WTC11 (cell line): ENCODE results near the gene PSD.

Experiments
- ATF3 ChIP-seq: sonication (generic); formaldehyde crosslinking; conservative IDR thresholded peaks from 2 replicates; pipeline ENCODE4 v1.8.1; 2022; ENCODE audit warnings: mild to moderate bottlenecking, missing genetic modification reagents
- CREB1 ChIP-seq: sonication (generic); formaldehyde crosslinking; IDR thresholded peaks from 2 replicates; pipeline ENCODE4 v1.8.0; 2023; ENCODE audit warnings: mild to moderate bottlenecking, missing genetic modification reagents
- CREM ChIP-seq: sonication (generic); formaldehyde crosslinking; IDR thresholded peaks from 2 replicates; pipeline ENCODE4 v1.8.1; 2022; ENCODE audit warnings: mild to moderate bottlenecking, missing genetic modification reagents, moderate library complexity
- CTCF ChIP-seq: fragments of 200-600 bp; IDR thresholded peaks from 2 replicates; pipeline ENCODE4 v1.8.0; 2022; ENCODE audit warnings: antibody characterized with exemption
- FOXJ3 ChIP-seq: sonication (generic); formaldehyde crosslinking; IDR thresholded peaks from 2 replicates; pipeline ENCODE4 v1.9.0; 2021; ENCODE audit warnings: missing genetic modification reagents, mild to moderate bottlenecking, borderline replicate concordance
- FOXP4 ChIP-seq: sonication (generic); formaldehyde crosslinking; IDR thresholded peaks from 2 replicates; pipeline ENCODE4 v1.8.0; 2022; ENCODE audit warnings: mild to moderate bottlenecking, missing genetic modification reagents
- HMGA2 ChIP-seq: fragments of 250-450 bp; sonication (Bioruptor Pico); IDR thresholded peaks from 2 replicates; pipeline ENCODE4 v1.4.0; 2021; ENCODE audit warnings: mild to moderate bottlenecking, moderate library complexity
- MAX ChIP-seq: sonication (generic); formaldehyde crosslinking; IDR thresholded peaks from 2 replicates; pipeline ENCODE4 v1.8.0; 2022; ENCODE audit warnings: mild to moderate bottlenecking, missing genetic modification reagents
- OVOL2 ChIP-seq: fragments of 250-450 bp; sonication (Bioruptor Pico); IDR thresholded peaks from 2 replicates; pipeline ENCODE4 v1.9.0; 2021; ENCODE audit warnings: mild to moderate bottlenecking, borderline replicate concordance
- PRDM15 ChIP-seq: sonication (generic); formaldehyde crosslinking; IDR thresholded peaks from 2 replicates; pipeline ENCODE4 v1.8.0; 2022; ENCODE audit warnings: missing genetic modification reagents
- PREB ChIP-seq: sonication (generic); formaldehyde crosslinking; IDR thresholded peaks from 2 replicates; pipeline ENCODE4 v1.8.1; 2022; ENCODE audit warnings: mild to moderate bottlenecking, missing genetic modification reagents, moderate library complexity, borderline replicate concordance
- ZNF263 ChIP-seq: sonication (generic); formaldehyde crosslinking; IDR thresholded peaks from 2 replicates; pipeline ENCODE4 v1.8.1; 2022; ENCODE audit warnings: low read depth, mild to moderate bottlenecking, moderate library complexity, missing genetic modification reagents
- ZNF423 ChIP-seq: fragments of 250-450 bp; sonication (Bioruptor Pico); IDR thresholded peaks from 2 replicates; pipeline ENCODE4 v2.1.2; 2022; ENCODE audit warnings: mild to moderate bottlenecking, moderate library complexity
- ZNF532 ChIP-seq: fragments of 250-450 bp; sonication (Bioruptor Pico); IDR thresholded peaks from 2 replicates; pipeline ENCODE4 v1.9.0; 2021; ENCODE audit warnings: mild to moderate bottlenecking, borderline replicate concordance

- peak; percentile 92 for TF ChIP-seq CTCF
- TF ChIP-seq FOXP4 = 0 out of 2 replicates have a peak, but pooled peaks have one; percentile 41
- TF ChIP-seq ZNF263 (CRISPR knock-in tag) = no peak
- no peak for TF ChIP-seq PRDM15
- no peak for TF ChIP-seq FOXJ3 (CRISPR knock-in tag)
- no peak for TF ChIP-seq ZNF532 (CRISPR knock-in tag)
- peak; percentile 90 for TF ChIP-seq MAX (CRISPR knock-in tag)
- TF ChIP-seq CREM = peak; percentile 74; the same call in 1 of the 2 replicates
- no peak for TF ChIP-seq CREB1 (CRISPR knock-in tag)
- no peak for TF ChIP-seq OVOL2 (CRISPR knock-in tag)
- TF ChIP-seq ZNF423 (CRISPR knock-in tag) = peak; percentile 95
- no peak for TF ChIP-seq ATF3 (CRISPR knock-in tag)
- no peak for TF ChIP-seq HMGA2 (CRISPR knock-in tag)
- TF ChIP-seq PREB (CRISPR knock-in tag) = no peak
Observed at GRCh38 chr10:102399217-102400021, 19.2 kb downstream of the PSD start.
